ENCODE measurements around the gene NBAS. TPM values are rescaled to one million over a fixed set of nuclear protein-coding genes. Genes with fewer than 3 reads are reported as not detected.

The NBAS gene
- polyA plus RNA-seq, 1 of the 3 experiments (the other 2 are of a cell fraction): 12.0 TPM

DNA sequence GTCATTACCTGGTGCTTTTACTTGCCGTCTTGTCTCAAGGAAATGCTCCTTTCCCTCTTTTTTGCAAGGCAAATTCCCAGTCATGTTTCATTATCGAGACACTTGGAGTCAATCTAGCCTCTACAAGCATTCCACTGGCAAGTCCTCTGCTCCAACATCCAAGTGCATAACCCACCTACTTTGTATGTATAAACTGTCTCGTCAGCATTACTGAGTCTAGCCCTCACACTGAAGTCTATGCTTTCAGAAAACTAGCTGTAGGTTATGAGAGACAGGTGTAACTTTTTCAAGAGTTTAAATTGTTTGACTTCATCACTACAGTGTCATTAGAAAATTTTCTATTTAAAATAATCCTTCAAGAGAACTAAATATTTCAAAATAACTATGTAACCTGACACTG lies 319.2 kb downstream of the NBAS start:
- H3K4me3 ChIP-seq (ENCODE audit: low read depth in 2 of 2, low read length in 1 of 2): no peak overlapping the region

DNA sequence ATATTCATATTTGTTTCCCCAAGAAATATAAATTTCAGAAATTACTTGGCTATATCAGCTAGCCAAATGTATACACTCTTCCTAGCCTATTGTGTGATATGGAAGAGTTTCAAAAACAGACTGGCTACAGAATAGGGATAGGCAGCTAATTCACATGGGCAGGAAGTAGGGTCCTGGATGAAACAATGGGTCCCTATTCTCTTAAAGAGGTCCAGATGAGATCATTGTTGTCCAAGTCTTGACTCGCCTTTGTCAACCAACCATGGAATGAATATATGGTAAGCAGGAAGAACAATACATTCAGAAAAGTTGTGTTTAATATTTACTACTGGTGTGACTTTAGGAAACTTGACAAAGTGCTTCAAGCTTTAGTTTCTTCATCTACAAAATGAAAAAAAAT lies 319.9 kb downstream of the NBAS start:
- H3K27me3 ChIP-seq (ENCODE audit: insufficient read depth): no peaks in the 10 kb centered on the region
- DNase-seq: no peak
- peaks cover 0 to 3% of the 10 kb centered on the region in 2 experiments for H3K36me3 ChIP-seq (replicated peaks in 1 of 2; ENCODE audit: control insufficient read depth in 1 of 2, insufficient read depth in 2 of 2, low read length in 1 of 2)
- CTCF ChIA-PET: no interaction called here
- TF ChIP-seq GABPA (IDR thresholded peaks at IDR 0.05; ENCODE audit: low read depth): no peak
- TF ChIP-seq MXI1 (IDR thresholded peaks at IDR 0.05; ENCODE audit: low read depth, low read length): no peak
- no peak for TF ChIP-seq ELF1 (IDR thresholded peaks at IDR 0.05)
- no peak for TF ChIP-seq NRF1 (IDR thresholded peaks at IDR 0.05; ENCODE audit: low read depth, low read length)
- TF ChIP-seq FOXJ3 (CRISPR knock-in tag; IDR thresholded peaks at IDR 0.05): no peak
- TF ChIP-seq FOSL2 (IDR thresholded peaks at IDR 0.05; ENCODE audit: borderline replicate concordance, low read depth): no peak
- no peak for TF ChIP-seq EZH2phosphoT487 (IDR thresholded peaks at IDR 0.05; ENCODE audit: borderline replicate concordance, low read depth)
- no peaks in the 10 kb centered on the region for H3F3A ChIP-seq (replicated peaks; ENCODE audit: insufficient read depth)
- no peaks in the 10 kb centered on the region for H3K9me2 ChIP-seq
- H3K79me2 ChIP-seq (ENCODE audit: insufficient read depth): no peaks in the 10 kb centered on the region
- no peaks in the 10 kb centered on the region for H3K9me3 ChIP-seq
- no peaks in the 10 kb centered on the region for H4K20me1 ChIP-seq (ENCODE audit: insufficient read depth)
- H3K4me2 ChIP-seq: no peak overlapping the region
- H3K9ac ChIP-seq: no peak overlapping the region
- POLR2A ChIA-PET: no interaction called here
- 91% methylated on average over 1 of the region's 1 CpG for WGBS (ENCODE audit: low lambda C conversion rate)
- no peak overlapping the region for H3K4me3 ChIP-seq (ENCODE audit: low read depth in 2 of 2, low read length in 1 of 2)
- no peak overlapping the region for H2AFZ ChIP-seq (ENCODE audit: low read depth)
- no peaks in the 10 kb centered on the region; a peak in 2 of 4 replicates for H3K4me1 ChIP-seq (ENCODE audit: control insufficient read depth in 1 of 2, insufficient read depth in 2 of 2, low read depth in 1 of 2, low read length in 1 of 2)
- no peak overlapping the region for H3K27ac ChIP-seq (ENCODE audit: low read depth in 2 of 2, low read length in 1 of 2)

More for the DNA sequence above, 319.2 kb downstream of the NBAS start:
- Histone ChIP-seq H3K27ac (ENCODE audit: low read depth in 2 of 2, low read length in 1 of 2) (no peak overlapping the region), H3K4me1 (ENCODE audit: control insufficient read depth in 1 of 2, insufficient read depth in 2 of 2, low read depth in 1 of 2, low read length in 1 of 2) (no peaks in the 10 kb centered on the region; a peak in 2 of 4 replicates), H3K27me3 (ENCODE audit: insufficient read depth) (no peaks in the 10 kb centered on the region), H3K4me2 (no peak overlapping the region), H3K79me2 (ENCODE audit: insufficient read depth) (no peaks in the 10 kb centered on the region), H3K9me3 (no peaks in the 10 kb centered on the region), H4K20me1 (ENCODE audit: insufficient read depth) (no peaks in the 10 kb centered on the region), H2AFZ (ENCODE audit: low read depth) (no peak overlapping the region), H3K36me3 (replicated peaks in 1 of 2; ENCODE audit: control insufficient read depth in 1 of 2, insufficient read depth in 2 of 2, low read length in 1 of 2) (peaks cover 0 to 3% of the 10 kb centered on the region in 2 experiments), H3F3A (replicated peaks; ENCODE audit: insufficient read depth) (no peaks in the 10 kb centered on the region), H3K9me2 (no peaks in the 10 kb centered on the region), H3K9ac (no peak overlapping the region)
- DNase-seq: no peak
- ChIA-PET CTCF (no interaction called here), POLR2A (no interaction called here)
- 95% methylated on average over 3 of the region's 3 CpGs for WGBS (ENCODE audit: low lambda C conversion rate)
- TF ChIP-seq SMC3 (IDR thresholded peaks at IDR 0.05; ENCODE audit: low read depth, low read length): no peak
- TF ChIP-seq JUND (IDR thresholded peaks at IDR 0.05): no peak
- TF ChIP-seq GATA2 (CRISPR knock-in tag; IDR thresholded peaks at IDR 0.05): no peak
- TF ChIP-seq RXRA (IDR thresholded peaks at IDR 0.05; ENCODE audit: borderline replicate concordance, low read depth): no peak
- TF ChIP-seq, protein P1, sequence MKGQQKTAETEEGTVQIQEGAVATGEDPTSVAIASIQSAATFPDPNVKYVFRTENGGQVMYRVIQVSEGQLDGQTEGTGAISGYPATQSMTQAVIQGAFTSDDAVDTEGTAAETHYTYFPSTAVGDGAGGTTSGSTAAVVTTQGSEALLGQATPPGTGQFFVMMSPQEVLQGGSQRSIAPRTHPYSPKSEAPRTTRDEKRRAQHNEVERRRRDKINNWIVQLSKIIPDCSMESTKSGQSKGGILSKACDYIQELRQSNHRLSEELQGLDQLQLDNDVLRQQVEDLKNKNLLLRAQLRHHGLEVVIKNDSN (IDR thresholded peaks at IDR 0.05; ENCODE audit: borderline replicate concordance, low read depth): no peak

DNA sequence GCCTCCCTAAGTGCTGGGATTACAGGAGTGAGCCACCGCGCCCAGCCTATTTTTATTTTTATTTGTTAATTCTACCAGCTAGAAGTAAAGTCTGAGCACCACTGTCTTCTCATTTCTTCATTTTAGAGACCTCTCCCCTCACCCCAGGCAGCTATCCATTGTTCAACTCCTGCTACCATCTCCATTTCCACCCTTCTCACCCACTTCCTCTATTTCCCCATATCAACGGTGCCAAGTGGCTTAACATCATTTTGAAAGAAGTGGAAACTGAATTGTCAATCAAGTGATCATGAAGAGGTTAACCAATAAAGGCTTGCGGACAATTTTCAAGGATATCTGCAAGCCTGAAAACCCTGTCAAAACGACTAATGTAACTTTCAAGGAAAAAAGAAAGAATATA lies 323.1 kb downstream of the NBAS start:
- H2AFZ ChIP-seq (ENCODE audit: low read depth): no peak overlapping the region
- H3K4me1 ChIP-seq (ENCODE audit: control insufficient read depth in 1 of 2, insufficient read depth in 2 of 2, low read depth in 1 of 2, low read length in 1 of 2): no peaks in the 10 kb centered on the region
- no peak for TF ChIP-seq TCF12 (IDR thresholded peaks at IDR 0.05)
- DNase-seq: no peak
- H3K9ac ChIP-seq: no peak overlapping the region
- no peak overlapping the region for H3K4me2 ChIP-seq
- H3K9me3 ChIP-seq: no peaks in the 10 kb centered on the region
- H3F3A ChIP-seq (replicated peaks; ENCODE audit: insufficient read depth): no peaks in the 10 kb centered on the region
- 90% methylated on average over 5 of the region's 5 CpGs for WGBS (ENCODE audit: low lambda C conversion rate)
- ChIA-PET POLR2A (no interaction called here), CTCF (interaction anchor here (1.4 kb wide), 1 partner anchor 339 kb away, joined by 3 read pairs; no protein-coding TSS in a partner anchor)
- H3K9me2 ChIP-seq: no peaks in the 10 kb centered on the region
- H3K4me3 ChIP-seq (ENCODE audit: low read depth in 2 of 2, low read length in 1 of 2): no peak overlapping the region
- H3K27me3 ChIP-seq (ENCODE audit: insufficient read depth): no peaks in the 10 kb centered on the region
- peaks cover 13 to 21% of the 10 kb centered on the region in 2 experiments for H3K36me3 ChIP-seq (replicated peaks in 1 of 2; ENCODE audit: control insufficient read depth in 1 of 2, insufficient read depth in 2 of 2, low read length in 1 of 2)
- no peaks in the 10 kb centered on the region for H4K20me1 ChIP-seq (ENCODE audit: insufficient read depth)
- no peaks in the 10 kb centered on the region for H3K79me2 ChIP-seq (ENCODE audit: insufficient read depth)
- H3K27ac ChIP-seq (ENCODE audit: low read depth in 2 of 2, low read length in 1 of 2): no peak overlapping the region

All from SK-N-SH (cell line).